Measurements from ENCODE around the gene CRKL.

Gene CRKL

DNA sequence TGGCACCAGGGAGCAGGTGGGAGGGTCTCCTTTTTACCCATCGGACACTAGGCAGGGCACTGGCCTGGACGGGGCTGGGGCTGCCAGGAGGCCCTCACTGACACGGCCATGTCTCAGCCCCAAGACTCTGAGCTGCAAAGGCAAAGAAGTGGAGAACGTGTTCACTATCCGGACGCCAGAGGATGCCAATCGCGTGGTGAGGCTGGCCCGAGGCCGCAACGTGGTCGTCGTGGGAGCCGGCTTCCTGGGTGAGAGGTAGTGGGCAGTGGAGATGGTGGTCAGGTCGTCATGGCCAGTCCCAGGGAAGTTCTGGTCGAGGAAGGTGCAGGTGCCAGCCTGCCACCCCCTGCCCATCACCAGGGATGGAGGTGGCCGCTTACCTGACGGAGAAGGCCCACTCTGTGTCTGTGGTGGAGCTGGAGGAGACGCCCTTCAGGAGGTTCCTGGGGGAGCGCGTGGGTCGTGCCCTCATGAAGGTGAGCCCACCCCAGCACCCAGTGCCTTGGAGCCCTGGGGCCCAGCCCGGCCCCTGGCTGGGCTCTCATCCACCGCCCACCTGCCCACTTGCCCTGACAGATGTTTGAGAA is 59.2 kb downstream of the CRKL start:
- in situ Hi-C loops (cut with MboI; ENCODE audit: low sequenced_read_pairs, unreplicated experiment): no loop called here
- TF ChIP-seq, protein P1, sequence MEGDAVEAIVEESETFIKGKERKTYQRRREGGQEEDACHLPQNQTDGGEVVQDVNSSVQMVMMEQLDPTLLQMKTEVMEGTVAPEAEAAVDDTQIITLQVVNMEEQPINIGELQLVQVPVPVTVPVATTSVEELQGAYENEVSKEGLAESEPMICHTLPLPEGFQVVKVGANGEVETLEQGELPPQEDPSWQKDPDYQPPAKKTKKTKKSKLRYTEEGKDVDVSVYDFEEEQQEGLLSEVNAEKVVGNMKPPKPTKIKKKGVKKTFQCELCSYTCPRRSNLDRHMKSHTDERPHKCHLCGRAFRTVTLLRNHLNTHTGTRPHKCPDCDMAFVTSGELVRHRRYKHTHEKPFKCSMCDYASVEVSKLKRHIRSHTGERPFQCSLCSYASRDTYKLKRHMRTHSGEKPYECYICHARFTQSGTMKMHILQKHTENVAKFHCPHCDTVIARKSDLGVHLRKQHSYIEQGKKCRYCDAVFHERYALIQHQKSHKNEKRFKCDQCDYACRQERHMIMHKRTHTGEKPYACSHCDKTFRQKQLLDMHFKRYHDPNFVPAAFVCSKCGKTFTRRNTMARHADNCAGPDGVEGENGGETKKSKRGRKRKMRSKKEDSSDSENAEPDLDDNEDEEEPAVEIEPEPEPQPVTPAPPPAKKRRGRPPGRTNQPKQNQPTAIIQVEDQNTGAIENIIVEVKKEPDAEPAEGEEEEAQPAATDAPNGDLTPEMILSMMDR (IDR thresholded peaks at IDR 0.05; ENCODE audit: borderline replicate concordance, control extremely low read depth, extremely low read depth, insufficient read depth, missing control alignments): no peak
- DNase-seq (ENCODE audit: low spot score): no peak

DNA sequence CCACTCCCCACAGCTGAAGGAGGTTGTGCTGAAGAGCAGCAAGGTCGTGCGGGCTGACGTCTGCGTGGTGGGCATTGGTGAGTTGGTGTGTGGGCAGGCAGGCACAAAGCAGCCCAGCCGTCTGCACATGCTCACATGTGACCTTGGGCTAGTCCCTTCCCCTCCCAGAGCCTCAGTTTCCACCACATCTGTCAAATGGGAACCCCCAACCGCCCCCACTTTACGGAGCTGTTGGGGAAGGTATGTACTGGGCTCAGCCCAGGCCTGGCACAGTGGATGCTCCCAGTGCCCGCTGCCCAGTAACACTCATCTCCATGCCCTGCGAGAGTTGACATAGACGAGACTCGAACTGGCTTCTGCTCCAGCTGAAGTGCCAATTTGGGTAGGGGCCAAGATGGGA is 59.8 kb downstream of the CRKL start:
- in situ Hi-C loops (cut with MboI; ENCODE audit: low sequenced_read_pairs, unreplicated experiment): no loop called here
- TF ChIP-seq, protein P1 (IDR thresholded peaks at IDR 0.05; ENCODE audit: borderline replicate concordance, control extremely low read depth, extremely low read depth, insufficient read depth, missing control alignments): no peak
- DNase-seq (ENCODE audit: low spot score): no peak

DNA sequence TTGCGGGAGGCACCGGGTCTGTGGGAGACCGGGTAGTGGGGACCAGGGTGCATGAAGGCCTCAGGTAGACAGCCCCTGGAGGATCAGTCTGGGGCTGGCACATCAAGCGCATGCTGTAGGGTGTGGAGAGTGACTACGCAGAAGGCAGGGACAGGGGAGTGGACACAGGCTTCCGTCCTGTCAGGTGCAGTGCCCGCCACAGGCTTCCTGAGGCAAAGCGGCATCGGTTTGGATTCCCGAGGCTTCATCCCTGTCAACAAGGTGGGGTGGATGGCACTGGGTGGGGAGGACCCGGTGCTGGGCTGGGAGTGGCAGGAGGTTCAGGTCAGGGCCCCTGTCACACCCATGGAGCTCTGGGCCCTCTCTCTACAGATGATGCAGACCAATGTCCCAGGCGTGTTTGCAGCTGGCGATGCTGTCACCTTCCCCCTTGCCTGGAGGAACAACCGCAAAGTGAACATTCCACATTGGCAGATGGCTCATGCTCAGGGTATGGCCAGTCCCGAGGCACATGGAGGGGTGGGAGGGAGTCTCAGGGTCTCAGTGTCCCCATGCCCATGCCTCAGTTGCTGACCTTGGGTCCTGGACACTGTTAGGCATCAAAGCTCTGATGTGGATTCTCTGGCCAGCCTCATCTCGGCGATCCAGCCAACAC is 60.4 kb downstream of the CRKL start:
- in situ Hi-C loops (cut with MboI; ENCODE audit: low sequenced_read_pairs, unreplicated experiment): no loop called here
- DNase-seq (ENCODE audit: low spot score): no peak
- TF ChIP-seq, protein P1 (IDR thresholded peaks at IDR 0.05; ENCODE audit: borderline replicate concordance, control extremely low read depth, extremely low read depth, insufficient read depth, missing control alignments): no peak

DNA sequence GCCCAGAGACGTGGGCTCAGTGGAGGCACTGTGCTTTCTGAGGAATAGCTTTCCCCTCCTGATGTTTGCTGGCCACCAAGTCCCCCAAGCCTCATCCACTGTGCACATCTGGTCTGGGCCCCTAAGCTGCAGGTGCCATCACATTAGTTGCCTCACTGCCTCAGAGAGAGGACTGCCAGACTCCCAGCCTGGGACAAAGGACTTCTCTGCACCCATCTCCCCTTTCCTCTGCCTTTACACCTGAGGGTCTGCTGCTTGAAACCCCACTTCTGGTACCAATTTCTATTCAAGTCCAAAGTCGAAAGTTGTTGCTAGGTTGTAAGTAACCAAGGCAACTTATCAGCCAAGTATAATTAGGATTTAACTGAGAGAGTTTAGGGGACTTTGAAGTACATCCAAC is 61.2 kb downstream of the CRKL start:
- TF ChIP-seq, protein P1 (IDR thresholded peaks at IDR 0.05; ENCODE audit: borderline replicate concordance, control extremely low read depth, extremely low read depth, insufficient read depth, missing control alignments): no peak
- no peak for DNase-seq (ENCODE audit: low spot score)
- in situ Hi-C loops (cut with MboI; ENCODE audit: low sequenced_read_pairs, unreplicated experiment): no loop called here

DNA sequence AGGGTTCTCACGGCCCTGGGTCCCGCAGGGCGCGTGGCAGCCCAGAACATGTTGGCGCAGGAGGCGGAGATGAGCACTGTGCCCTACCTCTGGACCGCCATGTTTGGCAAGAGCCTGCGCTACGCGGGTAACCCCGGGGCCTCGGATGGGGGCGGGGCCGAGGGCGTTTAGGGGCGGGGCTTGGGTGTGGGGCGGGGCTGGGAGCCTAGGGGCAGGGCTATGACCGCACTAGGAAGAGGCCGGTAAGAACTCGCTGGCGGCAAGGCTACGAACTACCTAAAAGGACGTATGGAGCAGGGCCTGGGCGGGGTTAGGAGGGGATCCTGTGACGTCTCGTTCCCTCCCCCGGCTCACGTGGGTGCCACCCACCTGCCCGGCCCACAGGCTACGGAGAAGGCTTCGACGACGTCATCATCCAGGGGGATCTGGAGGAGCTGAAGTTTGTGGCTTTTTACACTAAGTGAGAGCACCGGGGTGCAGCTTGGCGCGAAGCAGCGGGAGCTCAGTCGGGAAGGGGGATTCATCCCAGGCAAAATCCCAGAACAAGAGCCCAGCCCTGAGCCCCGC is 62.1 kb downstream of the CRKL start:
- in situ Hi-C loops (cut with MboI; ENCODE audit: low sequenced_read_pairs, unreplicated experiment): no loop called here
- peak; percentile 89 for DNase-seq (ENCODE audit: low spot score)
- TF ChIP-seq, protein P1 (IDR thresholded peaks at IDR 0.05; ENCODE audit: borderline replicate concordance, control extremely low read depth, extremely low read depth, insufficient read depth, missing control alignments): no peak

DNA sequence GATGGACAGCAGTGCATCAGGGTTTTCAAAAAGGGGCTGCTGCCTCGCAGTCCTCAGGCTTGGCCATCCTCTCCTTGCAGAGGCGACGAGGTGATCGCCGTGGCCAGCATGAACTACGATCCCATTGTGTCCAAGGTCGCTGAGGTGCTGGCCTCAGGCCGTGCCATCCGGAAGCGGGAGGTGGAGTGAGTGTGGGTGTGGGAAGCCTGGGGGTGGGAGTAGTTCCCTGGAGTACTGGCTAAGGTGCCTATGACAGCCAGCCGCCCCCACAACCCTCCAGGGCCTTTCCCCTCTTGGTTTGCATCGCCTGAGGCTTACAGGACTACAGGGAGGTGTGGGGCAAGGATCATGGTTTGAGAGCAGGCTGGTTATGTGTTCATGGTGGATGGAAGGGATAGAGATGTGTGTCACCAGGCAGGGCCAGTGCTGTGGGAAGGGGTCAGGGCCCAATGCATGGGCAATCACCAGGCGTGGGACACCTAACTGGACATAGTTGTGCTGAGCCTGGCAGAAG is 62.8 kb downstream of the CRKL start:
- DNase-seq (ENCODE audit: low spot score): no peak
- in situ Hi-C loops (cut with MboI; ENCODE audit: low sequenced_read_pairs, unreplicated experiment): no loop called here
- TF ChIP-seq, protein P1 (IDR thresholded peaks at IDR 0.05; ENCODE audit: borderline replicate concordance, control extremely low read depth, extremely low read depth, insufficient read depth, missing control alignments): no peak
